Glomerular visceral epithelial cell (primary cell): Measurements from ENCODE around the gene PRMT9.

ENCODE experiments used
- DNase-seq: peaks from one replicate; pipeline ENCODE4 v3.0.0-alpha.2; 2016; ENCODE audit errors: extremely low spot score

The PRMT9 gene

DNA sequence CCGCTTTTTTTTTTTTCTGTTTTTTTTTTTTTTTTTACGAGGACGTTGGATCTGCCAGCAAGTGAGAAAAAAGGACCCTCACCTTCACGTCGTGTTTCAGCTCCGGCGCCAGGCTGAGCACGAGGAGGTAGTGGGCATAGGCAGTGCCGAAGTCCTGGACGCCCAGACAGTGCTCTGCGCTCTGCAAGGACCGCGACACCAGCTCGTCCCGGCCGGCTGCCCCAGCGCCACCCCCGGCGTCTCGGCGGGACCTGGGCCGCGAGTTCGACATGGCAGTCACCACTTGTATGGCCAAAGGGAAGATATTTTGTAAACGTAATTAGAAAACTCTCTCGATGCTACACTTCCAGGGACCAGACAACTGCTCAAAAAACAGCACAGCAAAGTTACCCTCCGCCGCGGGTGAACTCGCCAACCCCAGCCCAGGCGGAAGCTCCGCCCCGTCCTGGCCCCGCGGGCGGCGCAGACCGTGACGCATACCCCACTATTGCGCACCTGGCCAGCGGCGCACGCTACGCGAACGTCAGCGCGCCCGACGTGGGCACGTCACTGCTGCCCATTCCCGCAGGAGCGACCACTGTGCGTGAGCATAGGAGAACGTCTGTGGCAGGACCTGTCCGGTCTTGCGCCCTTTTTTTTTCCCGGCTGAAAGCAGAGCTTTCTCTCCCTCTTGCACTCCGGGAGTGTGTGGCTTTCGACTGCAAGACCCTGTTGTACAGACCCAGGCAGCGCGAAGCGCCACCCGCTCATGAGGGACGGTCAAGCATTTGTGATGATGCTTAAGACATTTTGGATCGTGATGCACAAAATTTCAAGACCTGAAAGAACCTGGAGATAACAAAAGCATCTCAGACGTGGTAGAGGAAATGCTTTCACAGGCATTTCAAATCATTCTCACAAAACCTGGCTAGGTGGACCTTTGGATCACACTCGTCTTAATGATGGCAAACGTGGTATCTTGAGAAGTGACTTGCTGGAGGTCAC is at the start of gene PRMT9:
Gene PRMT9, minus strand, starts transcription at position 447 of the 984 bp plus-strand sequence. Its CDS starts 176 bp downstream, at position 271.
- DNase-seq: peak; percentile 92

- peak; percentile 61 for DNase-seq
Measured at GRCh38 chr4:147732518-147733235, 48.7 kb upstream of the PRMT9 start.

DNA sequence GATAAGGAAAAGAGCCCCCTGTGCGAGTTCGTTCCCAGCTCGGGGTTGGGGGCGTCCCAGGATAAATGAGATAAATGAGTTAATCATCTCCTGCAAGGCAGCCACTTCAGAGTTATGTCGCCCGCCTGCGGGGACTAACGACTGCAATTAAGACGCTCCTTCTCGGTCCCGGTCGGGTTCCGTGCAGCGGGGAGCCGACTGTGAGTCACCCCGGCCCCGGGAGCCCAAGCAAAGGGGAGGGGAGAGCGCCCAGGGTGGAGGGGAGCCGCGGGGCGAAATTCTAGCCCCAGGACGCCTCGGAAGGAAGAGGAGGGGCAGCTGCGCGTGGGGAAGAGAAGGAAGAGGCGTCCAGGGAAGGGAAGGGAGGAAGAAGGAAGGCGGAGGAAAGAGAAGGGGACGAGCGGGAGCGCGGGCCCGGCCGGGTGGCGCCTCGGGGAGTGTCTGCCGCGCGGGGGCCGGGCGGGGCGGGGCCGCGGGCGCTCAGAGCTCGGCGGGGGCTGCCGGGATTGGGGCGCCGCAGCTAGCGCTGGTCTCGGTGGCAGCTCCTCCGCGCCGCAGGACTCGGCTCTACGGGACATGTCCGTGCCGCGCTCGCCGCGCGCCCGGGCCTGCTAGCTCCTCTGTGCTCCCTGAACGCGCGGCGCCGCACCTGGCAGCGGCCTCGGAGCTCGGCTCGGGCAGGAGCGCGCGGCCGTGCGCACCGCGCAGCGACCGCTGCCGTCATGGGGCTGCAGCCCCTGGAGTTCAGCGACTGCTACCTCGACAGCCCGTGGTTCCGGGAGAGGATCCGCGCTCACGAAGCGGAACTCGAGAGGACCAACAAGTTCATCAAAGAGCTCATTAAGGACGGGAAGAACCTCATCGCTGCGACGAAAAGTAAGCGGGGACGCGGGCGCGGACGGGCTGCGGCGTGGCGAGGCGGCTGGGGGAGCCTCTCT is 47.9 kb upstream of the PRMT9 start, which contains the start of gene ARHGAP10:
Gene ARHGAP10, plus strand, starts transcription at position 509 of the 938 bp plus-strand sequence. Its CDS starts 214 bp downstream, at position 723.
- peak; percentile 87 for DNase-seq

DNA sequence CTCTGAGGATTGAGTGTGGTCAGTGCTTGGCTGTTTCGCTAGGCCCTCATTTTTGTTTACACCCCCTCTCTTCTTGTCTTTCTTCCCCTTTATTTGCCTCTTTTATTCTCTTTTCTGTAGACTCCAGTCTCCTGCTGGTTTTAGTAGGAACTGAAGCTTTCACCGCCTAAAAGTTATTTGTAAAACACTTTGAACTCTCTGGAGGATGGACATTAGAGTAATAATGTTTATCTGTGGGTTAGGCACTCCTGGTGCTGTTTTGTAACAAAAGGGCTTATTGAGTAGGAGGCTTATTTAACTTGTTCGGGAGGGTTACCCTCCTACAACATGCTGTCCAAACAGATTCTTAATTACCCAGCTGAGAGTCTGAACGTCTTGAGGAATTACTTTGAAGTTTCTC is 46.4 kb upstream of the PRMT9 start:
- DNase-seq: no peak

DNA sequence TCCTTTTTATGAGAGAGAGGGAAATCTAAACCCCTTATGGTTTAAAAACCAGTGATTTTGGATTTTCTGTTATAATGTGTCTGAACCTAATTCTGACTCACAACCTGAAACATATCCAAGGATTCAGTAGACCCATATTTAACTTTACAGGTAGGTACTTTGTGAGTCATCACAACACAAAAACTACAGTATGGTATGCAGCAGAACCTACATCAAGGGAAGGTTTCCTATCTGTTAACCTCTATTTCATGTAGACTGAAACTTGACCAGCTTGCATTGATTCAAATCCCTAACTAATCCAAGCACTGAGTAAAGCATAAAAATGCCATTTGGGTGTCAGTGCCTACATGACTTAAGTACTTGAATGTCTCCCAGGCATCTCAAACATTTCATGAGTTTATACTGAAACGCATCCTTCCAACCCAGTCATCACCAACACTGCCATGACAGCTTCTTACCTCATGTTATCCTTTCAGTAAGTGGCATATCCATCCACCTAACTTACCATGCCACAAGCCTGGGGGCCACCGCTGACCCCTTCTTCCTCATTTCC is 43.6 kb upstream of the PRMT9 start:
- no peak for DNase-seq

GRCh38 chr4:147725673-147726072 is 41.7 kb upstream of the PRMT9 start:
- no peak for DNase-seq

- DNase-seq: no peak
Measured at GRCh38 chr4:147724468-147725201, 40.7 kb upstream of the PRMT9 start.

GRCh38 chr4:147723326-147723725 is 39.4 kb upstream of the PRMT9 start:
- DNase-seq: no peak

- no peak for DNase-seq
Measured at GRCh38 chr4:147717878-147718277, 33.9 kb upstream of the PRMT9 start.

DNA sequence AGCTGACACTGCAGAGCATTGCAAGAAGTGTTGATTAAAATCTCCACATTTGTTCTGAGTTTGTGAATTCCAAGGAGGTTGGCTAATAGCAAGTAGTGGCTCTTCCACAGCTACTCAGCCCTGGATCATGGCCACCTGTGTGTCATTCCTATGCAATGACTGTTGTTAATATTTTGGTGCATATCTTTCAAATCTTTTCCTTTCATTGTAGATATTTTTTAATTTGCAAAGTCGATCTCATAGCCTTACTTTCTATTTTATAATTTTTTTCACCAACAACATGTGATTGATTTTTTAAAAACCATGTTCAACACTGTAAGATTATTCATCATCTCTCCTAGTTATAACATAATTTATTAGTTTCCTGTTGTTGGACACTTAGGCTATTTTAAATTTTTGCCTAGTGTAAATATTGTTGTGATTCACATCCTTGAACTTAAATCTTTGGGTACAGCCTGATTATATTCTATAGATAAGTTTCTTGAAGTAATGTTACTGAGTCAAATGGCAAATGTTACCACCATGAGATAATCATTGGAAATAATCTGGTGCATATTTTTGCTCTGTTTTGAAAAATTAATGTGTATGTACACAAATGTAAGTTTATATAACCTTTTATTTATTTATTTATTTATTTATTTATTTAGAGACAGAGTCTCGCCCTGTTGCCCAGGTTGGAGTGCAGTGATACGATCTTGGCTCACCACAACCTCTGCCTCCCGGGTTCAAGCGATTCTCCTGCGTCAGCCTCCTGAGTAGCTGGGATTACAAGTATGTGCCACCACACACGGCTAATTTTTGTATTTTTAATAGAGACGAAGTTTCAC is 30.8 kb upstream of the PRMT9 start:
- DNase-seq: peak; percentile 63

- peak; percentile 86 for DNase-seq
Measured at GRCh38 chr4:147709999-147710398, 26.0 kb upstream of the PRMT9 start.

DNA sequence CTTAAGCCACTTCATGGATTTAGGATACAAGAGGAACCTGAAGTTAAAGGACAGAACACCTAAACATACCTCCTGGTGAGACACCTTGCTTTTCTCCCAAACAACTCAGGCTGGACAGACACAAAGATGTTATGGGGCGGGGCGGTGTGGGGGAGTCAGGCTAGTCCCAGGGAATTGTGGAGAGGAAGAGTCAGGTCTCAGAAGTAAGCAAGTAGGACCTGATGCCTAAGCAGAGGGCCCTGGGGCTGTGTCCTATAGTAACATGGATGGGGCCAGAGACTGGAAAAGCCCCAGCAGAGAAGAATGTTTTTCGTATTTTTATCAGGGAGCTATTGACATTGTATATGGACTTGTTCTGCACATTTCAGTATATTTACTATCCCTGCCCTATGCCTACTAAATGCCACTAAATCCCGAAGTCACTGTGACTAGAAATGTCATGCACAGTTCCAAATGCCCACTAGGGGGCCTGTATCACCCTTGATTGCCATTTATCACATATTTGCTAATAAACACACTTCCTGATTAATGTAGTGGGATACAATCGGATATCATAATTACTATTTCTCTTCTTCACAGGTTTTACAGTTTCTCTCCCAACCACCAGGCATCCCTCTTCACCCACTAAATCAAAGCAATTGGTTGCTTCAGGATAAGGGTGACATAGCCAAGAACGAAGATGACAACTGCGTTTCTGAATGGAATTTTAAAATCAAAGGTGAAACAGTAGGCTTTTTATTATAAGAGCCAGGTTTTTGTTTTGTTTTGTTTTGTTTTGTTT is 24.1 kb upstream of the PRMT9 start:
- DNase-seq: peak; percentile 45

- no peak for DNase-seq
Measured at GRCh38 chr4:147704846-147705245, 20.9 kb upstream of the PRMT9 start.

- no peak for DNase-seq
Measured at GRCh38 chr4:147696866-147697265, 12.9 kb upstream of the PRMT9 start.

GRCh38 chr4:147693218-147693617 is 9.3 kb upstream of the PRMT9 start:
- DNase-seq: no peak

DNA sequence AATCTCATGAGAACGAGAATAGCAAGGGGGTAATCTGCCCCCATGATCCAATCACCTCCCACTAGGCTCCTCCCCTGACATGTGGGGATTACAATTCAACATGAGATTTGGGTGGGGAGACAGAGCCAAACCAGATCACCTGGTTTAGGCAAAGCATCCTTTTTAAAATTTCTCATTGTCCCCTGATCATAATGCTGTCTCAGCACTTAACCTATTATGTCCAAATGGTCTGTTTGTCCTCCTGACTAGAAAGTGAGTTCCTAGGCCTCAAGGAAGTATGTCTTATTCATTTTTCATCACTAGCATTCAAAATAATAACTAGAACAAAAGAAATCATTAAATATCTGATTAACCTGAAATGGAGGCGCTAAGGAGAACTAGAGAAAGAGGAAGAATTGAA is 7.9 kb upstream of the PRMT9 start:
- DNase-seq: no peak

GRCh38 chr4:147689067-147689466 is 5.1 kb upstream of the PRMT9 start:
- DNase-seq: no peak

DNA sequence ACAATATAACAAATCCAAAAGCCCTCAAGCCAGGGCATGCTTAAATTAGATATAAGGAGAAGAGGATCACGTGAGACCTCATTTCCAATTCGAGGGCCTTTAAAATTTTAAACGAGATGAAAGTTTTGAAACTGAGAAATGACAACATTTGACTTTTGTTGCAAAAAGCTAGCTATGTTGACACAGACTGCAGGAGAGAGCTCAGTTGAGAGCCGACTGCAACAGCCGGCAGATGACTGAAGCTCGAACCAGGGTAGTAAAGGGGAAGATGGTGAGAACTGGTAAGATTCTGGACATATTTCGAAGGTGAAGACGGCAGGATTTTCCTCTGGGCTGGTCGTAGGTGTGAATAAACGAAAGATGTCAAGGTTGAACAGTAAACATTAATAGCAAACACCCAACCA is 773 bp downstream of the PRMT9 start:
- peak; percentile 26 for DNase-seq

DNA sequence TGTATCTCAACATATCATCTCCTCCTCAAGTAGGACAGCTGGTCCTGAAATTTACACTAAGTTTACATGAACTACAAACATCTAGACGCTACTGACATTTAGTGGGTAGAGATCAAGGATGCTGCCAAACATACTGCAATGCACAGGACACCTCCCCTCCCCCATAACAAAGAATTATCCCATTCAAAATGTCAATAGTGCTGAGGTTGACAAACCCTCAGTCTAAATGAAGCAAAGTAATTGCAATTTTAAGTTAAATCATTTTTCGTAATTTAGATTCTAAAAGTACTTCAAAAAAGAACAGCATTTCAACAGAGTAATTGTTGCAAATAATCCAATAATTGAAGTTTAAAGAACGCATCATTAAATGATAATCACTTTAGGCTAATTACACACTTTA is 1.2 kb downstream of the PRMT9 start:
- no peak for DNase-seq
